A673 (cell line): ENCODE data around the gene GAS7.

Source experiments
- EZH2 ChIP-seq: fragments of 200-600 bp; sonication (generic); IDR thresholded peaks from 2 replicates; pipeline ENCODE4 v1.6.1; 2017; ENCODE audit warnings: borderline replicate concordance, low read depth, mild to moderate bottlenecking, mixed read lengths, antibody characterized with exemption, low read length; ENCODE audit not compliant: poor library complexity, severe bottlenecking
- TF ChIP-seq, protein P1 (sequence below): fragments of 300-800, 200-600 bp; sonication (generic); conservative IDR thresholded peaks from 2 replicates; pipeline ENCODE4 v1.5.1; 2017; ENCODE audit warnings: low read depth, mild to moderate bottlenecking, antibody characterized with exemption, low read length, moderate library complexity, mixed read lengths

DNA sequence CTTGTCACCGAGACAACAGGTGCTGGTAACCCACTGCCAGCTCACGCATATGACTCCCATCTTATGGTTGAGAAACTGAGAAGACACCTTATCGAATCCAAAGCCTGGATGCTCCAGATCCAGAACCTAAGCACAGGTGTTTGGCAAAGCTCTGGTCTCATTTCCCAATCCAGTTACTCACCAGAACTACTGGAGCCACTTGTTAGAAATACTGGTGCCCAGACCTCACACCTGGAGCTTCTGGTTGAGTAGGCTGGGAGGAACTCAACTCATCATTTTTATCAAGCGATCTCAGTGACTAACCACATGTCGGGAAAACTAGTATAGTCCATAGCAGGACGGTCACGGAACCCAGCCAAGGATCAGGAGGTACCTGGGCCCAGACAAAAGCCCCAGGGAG, 206.6 kb downstream of the GAS7 start:
- TF ChIP-seq, protein P1, sequence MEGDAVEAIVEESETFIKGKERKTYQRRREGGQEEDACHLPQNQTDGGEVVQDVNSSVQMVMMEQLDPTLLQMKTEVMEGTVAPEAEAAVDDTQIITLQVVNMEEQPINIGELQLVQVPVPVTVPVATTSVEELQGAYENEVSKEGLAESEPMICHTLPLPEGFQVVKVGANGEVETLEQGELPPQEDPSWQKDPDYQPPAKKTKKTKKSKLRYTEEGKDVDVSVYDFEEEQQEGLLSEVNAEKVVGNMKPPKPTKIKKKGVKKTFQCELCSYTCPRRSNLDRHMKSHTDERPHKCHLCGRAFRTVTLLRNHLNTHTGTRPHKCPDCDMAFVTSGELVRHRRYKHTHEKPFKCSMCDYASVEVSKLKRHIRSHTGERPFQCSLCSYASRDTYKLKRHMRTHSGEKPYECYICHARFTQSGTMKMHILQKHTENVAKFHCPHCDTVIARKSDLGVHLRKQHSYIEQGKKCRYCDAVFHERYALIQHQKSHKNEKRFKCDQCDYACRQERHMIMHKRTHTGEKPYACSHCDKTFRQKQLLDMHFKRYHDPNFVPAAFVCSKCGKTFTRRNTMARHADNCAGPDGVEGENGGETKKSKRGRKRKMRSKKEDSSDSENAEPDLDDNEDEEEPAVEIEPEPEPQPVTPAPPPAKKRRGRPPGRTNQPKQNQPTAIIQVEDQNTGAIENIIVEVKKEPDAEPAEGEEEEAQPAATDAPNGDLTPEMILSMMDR = no peak
- no peak for TF ChIP-seq EZH2
